NB4 (cell line): Measurements from ENCODE around the gene SPINK13.

Experiments used
- CTCF ChIP-seq: IDR thresholded peaks from one replicate; pipeline ENCODE4 v1.5.1; 2012; ENCODE audit warnings: low read depth, low read length
- MAX ChIP-seq: IDR thresholded peaks from 2 replicates; pipeline ENCODE4 v1.6.1; 2011; ENCODE audit warnings: low read depth, low read length
- MYC ChIP-seq: IDR thresholded peaks from 2 replicates; pipeline ENCODE4 v1.6.1; 2011; ENCODE audit warnings: low read depth, low read length
- POLR2A ChIP-seq: IDR thresholded peaks from 2 replicates; pipeline ENCODE4 v1.6.1; 2011; ENCODE audit warnings: mild to moderate bottlenecking; ENCODE audit not compliant: insufficient read length; ENCODE audit errors: extremely low read depth

GRCh38 chr5:148309019-148309418 lies 40.4 kb downstream of the SPINK13 start:
- TF ChIP-seq POLR2A (no peak), CTCF (no peak), MYC (no peak), MAX (no peak)
